GM12891 (cell line): Measurements from ENCODE around the gene CCDC50.

Source experiments
- PAX5 ChIP-seq: IDR thresholded peaks from 2 replicates; pipeline ENCODE4 v1.6.1; 2011; ENCODE audit warnings: low read length, moderate library complexity, mild to moderate bottlenecking; ENCODE audit not compliant: insufficient read depth, severe bottlenecking
- POLR2A ChIP-seq: IDR thresholded peaks from 2 replicates; pipeline ENCODE4 v1.6.1; 2011; ENCODE audit warnings: low read depth, low read length, control low read depth
- POLR2AphosphoS5 ChIP-seq: IDR thresholded peaks from 2 replicates; pipeline ENCODE4 v1.6.1; 2011; ENCODE audit warnings: low read depth, low read length, control low read depth
- SPI1 ChIP-seq: IDR thresholded peaks from 2 replicates; pipeline ENCODE4 v1.6.1; 2011; ENCODE audit warnings: low read depth, low read length, control low read depth
- TAF1 ChIP-seq: IDR thresholded peaks from 2 replicates; pipeline ENCODE4 v1.6.1; 2011; ENCODE audit warnings: low read depth, low read length, control low read depth

- TF ChIP-seq POLR2AphosphoS5 (no peak), POLR2A (no peak), TAF1 (no peak), SPI1 (no peak), PAX5 (no peak)
These were observed 8.9 kb downstream of the CCDC50 start for GRCh38 chr3:191338177-191338488.
